PC-3 (cell line): ENCODE results near the gene AFDN.

Experiments
- CTCF ChIP-seq: fragments of 300-600 bp; sonication (generic); conservative IDR thresholded peaks from 2 replicates; pipeline ENCODE4 v1.5.1; 2017; ENCODE audit warnings: antibody characterized with exemption, low read depth, mild to moderate bottlenecking, low read length
- EZH2 ChIP-seq: fragments of 300-600 bp; sonication (generic); IDR thresholded peaks from one replicate; pipeline ENCODE4 v1.6.1; 2017; ENCODE audit warnings: antibody characterized with exemption, mild to moderate bottlenecking, low read length; ENCODE audit not compliant: unreplicated experiment
- EZH2phosphoT487 ChIP-seq: fragments of 300-600 bp; sonication (generic); IDR thresholded peaks from 2 replicates; pipeline ENCODE4 v1.6.1; 2018; ENCODE audit warnings: mild to moderate bottlenecking, antibody characterized with exemption, low read length, borderline replicate concordance

GRCh38 chr6:167978607-167979006 is 151.9 kb downstream of the AFDN start:
- TF ChIP-seq CTCF (no peak), EZH2 (no peak), EZH2phosphoT487 (no peak)
